ES-I3 (cell line): ENCODE measurements around the gene ASXL2.
"Not testable (repeated sequence)": the region's sequence is repeated elsewhere in the genome, so short reads cannot be mapped to it uniquely, and the experiment has no call there.

Source experiments
- H3K36me3 ChIP-seq: 2 replicates; pipeline ENCODE4 v1.6.1; 2013; ENCODE audit warnings: mild to moderate bottlenecking, low read length, control low read depth, moderate library complexity; ENCODE audit not compliant: insufficient read depth
- H3K4me1 ChIP-seq: 2 replicates; pipeline ENCODE4 v1.6.1; 2013; ENCODE audit warnings: mild to moderate bottlenecking, control low read depth, low read length; ENCODE audit not compliant: insufficient read depth
- H3K9ac ChIP-seq: 2 replicates; pipeline ENCODE4 v1.6.1; 2013; ENCODE audit warnings: low read depth, mild to moderate bottlenecking, low read length, moderate library complexity
- H3K9me3 ChIP-seq: 2 replicates; pipeline ENCODE4 v1.6.1; 2013; ENCODE audit warnings: mild to moderate bottlenecking, low read length, moderate library complexity; ENCODE audit not compliant: control insufficient read depth, insufficient read depth

The ASXL2 gene

DNA sequence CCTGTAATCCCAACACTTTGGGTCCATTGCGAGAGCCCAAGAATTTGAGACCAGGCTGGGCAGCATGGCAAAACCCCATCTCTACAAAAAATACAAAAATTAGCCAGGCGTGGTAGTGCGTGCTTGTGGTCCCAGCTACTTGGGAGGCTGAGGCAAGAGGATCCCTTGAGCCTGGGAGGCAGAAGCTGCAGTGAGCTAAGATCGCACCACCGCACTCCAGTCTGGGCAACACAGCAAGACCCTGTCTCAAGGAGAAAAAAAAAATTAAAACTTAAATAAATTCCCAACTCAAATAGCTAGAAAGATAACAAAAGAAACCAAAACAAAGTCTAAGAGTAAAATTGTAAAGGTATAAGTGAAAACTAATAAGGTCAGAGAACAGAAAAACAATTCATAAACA is 6.2 kb downstream of the ASXL2 start:
- H3K4me1 ChIP-seq, result peaks cover 8% of the 10 kb centered on the region; the same call in 1 of the 2 replicates
- no peaks in the 10 kb centered on the region for H3K9me3 ChIP-seq

DNA sequence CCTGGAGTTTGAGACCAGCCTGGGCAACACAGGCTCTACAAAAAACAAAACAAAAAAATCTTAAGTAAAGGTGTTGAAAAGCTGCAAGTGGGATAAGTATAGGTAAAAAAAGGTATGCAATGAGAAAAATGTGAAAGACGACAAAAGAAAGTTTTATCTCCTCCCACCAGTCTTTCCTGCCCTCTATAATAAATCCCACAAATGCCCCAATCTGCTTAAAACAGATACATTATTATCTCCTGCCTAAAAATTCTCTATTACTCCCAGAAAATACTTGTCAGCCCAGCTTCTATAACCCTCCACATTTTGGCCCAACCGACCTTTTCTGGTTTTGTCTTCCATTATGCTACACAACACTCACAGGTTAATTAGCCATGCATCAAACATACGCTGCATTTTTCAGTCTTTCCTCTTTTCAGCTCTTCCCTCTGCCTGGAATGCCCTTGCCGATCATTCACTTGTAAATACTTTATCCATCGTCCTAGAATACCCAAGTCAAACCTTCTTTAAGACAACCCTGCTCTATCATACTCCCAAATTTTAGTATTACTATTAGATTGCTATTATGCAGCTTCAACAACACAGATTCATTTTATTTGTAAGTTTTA is 10.8 kb downstream of the ASXL2 start:
- Histone ChIP-seq H3K36me3 (no peaks in the 10 kb centered on the region), H3K4me1 (peaks cover 3% of the 10 kb centered on the region; the same call in 1 of the 2 replicates), H3K9me3 (no peaks in the 10 kb centered on the region), H3K9ac (no peak overlapping the region)

More for the DNA sequence above, 6.2 kb downstream of the ASXL2 start:
- H3K9ac ChIP-seq, result no peak overlapping the region
- 0 out of 2 replicates have a peak, but pooled peaks cover 2% of the 10 kb centered on the region for H3K36me3 ChIP-seq

DNA sequence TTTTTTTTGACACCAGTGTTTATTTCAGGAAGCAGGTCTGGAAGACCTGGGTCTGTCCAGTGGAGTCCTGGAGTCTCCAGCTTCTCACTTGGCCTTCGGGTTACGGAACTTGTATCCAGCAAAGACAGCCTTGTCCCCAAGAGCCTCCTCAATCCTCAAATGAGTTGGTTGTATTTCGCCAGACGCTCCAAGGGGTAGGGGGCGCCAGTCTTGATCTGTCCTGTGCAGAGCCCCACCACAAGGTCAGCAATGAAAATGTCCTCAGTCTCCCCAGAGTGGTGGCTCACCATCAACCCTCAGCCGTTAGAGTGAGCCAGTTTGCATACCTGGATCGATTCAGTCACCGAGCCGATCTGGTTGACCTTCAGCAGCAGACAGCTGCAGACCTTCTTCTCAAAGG is 21.9 kb downstream of the ASXL2 start:
- Histone ChIP-seq H3K9ac (no peak overlapping the region), H3K9me3 (no peaks in the 10 kb centered on the region), H3K36me3 (no peaks in the 10 kb centered on the region), H3K4me1 (peaks cover 9% of the 10 kb centered on the region)

DNA sequence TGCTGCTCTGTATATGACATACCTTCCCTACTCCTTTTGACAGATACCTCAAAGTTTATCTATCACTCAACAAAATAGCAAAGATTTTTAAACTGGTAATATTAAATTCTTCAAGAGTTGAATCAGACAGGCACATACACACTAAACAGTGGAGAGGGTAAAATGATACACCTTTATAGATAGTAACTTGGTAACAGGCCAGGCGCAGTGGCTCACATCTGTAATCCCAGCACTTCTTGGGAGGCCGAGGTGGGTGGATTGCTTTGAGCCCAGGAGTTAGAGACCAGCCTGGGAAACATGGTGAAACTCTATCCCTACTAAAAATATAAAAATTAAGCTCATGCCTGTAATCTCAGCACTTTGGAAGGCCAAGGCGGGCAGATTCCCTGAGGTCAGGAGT is 23.2 kb downstream of the ASXL2 start:
- peaks cover 9% of the 10 kb centered on the region for H3K4me1 ChIP-seq
- no peaks in the 10 kb centered on the region for H3K9me3 ChIP-seq
- H3K9ac ChIP-seq, result no peak overlapping the region
- no peaks in the 10 kb centered on the region for H3K36me3 ChIP-seq

DNA sequence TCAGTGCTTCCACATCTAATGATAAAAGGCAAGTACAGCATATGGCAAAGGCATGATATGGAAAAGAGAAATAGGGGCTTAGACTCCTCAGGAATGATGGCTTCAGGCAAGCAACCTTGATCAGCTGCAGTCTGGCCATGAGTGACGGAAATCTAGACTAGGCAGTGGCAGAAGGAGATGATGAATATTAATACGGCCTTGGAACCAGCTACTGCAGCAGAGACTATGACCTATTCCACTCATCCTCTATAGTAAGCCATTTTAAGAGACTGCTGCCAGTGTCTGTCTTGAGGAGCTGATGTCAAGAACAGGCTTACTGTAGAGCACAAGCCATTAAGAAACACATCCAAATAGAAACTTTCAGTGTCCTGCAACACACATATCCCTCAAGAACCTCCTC is 23.7 kb downstream of the ASXL2 start:
- H3K4me1 ChIP-seq, result peaks cover 9% of the 10 kb centered on the region
- H3K36me3 ChIP-seq, result no peaks in the 10 kb centered on the region
- H3K9ac ChIP-seq, result no peak overlapping the region

DNA sequence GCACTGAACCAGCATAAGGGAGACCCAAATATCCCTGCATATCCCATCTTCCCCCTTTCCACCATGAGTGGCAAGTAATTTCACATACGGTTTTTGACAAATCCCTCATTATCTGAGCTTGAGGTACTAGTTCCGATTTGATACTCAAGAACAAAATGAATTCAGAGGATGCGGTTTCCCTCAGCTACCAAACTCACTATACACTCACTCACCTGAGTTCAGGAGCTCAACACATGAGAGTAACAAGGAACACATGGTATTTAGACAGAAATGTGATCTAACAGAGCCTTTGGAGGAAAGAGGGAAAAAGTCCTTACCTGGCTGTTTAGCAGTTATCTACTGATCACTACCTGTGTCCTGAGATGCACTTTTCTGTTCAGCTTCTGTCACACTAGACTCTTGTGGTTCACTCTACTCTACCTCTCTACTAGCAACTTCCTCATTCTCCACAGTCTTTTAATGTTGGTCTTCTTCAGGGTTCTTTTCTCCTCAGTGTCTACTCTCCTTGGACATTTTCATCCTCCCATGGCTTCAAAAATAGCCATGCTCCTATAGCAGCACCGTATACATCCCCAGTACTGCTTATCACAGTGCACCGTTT is 25.1 kb downstream of the ASXL2 start:
- Histone ChIP-seq H3K4me1 (peaks cover 9% of the 10 kb centered on the region), H3K36me3 (no peaks in the 10 kb centered on the region), H3K9me3 (no peaks in the 10 kb centered on the region), H3K9ac (no peak overlapping the region)

More for the DNA sequence above, 23.7 kb downstream of the ASXL2 start:
- no peaks in the 10 kb centered on the region for H3K9me3 ChIP-seq

DNA sequence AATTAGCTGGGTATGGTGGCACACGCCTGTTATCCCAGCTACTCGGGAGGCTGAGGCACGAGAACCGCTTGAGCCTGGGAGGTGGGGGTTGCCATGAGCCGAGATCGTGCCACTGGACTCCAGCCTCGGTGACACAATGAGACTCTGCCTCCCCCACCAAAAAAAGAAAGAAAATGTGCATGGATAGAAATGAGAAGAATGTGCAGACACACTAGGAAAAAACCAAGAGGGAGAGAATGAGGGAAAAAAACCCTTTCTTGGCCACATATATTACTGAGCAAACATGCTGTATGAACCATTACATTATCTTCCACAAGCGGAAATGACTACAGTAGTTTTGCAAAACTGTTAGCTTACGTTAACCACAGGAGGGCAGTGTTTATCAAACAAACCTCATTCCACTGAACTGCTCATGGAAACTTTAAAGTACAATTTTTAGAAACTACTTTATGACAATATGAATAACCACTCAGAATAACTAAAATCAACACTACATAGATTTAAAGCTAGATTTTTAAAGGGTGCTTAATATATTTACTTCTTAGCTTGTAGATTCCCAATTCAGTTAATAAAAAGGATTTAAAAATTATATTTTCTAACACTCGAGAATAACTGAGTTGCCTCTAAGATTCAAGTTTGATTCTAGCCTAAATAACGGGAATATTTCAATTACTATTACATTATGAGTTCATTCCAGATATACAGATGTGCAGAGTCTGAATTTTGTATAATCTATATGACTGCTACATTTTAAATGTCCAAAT is 26.4 kb downstream of the ASXL2 start:
- Histone ChIP-seq H3K4me1 (peaks cover 9% of the 10 kb centered on the region), H3K9me3 (no peaks in the 10 kb centered on the region), H3K36me3 (no peaks in the 10 kb centered on the region), H3K9ac (no peak overlapping the region)

DNA sequence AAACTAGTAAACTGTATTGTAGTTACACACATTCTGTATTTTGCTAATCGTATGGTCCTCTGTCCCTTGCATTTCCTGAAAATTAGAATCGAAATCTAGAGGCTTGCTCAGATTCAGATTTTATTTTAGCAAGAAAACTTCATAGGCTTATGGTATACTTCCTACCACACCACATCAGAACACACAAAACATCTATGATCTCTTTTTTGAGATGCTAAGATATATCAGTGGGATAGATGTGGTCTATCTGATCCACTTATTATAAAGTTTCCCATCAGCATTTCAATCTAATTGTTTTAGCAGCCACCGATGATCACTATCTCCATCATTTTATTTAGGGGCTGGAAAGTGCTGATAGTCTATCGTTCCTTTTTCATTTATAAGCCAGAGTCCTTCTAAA is 27.9 kb downstream of the ASXL2 start:
- H3K9ac ChIP-seq, H3K36me3 ChIP-seq, H3K4me1 ChIP-seq, H3K9me3 ChIP-seq: not testable (repeated sequence)

DNA sequence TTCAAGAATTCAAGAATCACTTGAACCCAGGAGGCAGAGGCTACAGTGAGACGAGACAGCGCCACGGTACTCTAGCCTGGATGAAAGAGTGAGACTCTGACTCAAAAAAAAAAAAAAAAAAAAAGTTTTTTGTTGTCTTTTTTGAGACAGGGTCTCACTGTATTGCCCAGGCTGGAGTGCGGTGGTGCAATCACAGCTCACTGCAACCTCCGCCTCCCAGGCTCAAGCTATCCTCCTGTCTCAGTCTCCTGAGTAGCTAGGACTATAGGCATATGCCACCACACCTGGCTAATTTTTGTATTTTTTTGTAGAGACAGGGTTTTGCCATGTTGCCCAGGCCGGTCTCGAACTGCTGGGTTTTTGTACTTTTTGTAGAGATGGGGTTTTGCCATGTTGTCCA is 28.9 kb downstream of the ASXL2 start:
- not testable (repeated sequence) for H3K9ac ChIP-seq, H3K4me1 ChIP-seq, H3K36me3 ChIP-seq, H3K9me3 ChIP-seq

DNA sequence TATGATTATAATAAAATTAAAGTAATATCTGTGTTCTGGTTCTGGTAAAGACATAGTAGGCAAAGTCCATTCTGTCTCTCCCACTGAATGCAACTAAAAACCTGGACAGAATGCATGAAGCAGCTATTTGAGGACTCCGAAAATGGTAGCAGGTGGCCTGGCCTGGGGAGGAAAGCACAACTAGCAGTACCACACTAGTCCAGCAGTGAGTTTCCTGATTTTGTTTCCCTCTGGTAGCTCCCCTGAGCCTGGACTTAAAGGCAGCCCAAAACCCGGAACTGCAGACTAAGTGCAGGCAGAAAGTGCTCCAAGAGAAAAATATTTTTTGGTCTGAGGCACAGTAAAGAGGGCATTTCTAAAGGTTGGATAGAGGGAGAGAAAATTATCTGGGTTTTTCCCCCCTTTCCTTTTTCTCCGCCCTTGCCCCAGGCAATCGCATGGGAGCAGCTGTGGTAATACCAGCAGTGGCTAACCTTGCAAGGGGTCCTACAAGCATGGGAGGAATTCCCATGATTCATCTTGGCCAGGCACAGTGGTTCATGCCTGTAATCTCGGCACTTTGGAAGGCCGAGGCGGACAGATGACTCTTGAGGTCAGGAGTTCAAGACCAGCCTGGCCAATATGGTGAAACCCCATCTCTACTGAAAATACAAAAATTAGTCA is 32.3 kb downstream of the ASXL2 start:
- Histone ChIP-seq H3K9ac (no peak overlapping the region), H3K36me3 (no peaks in the 10 kb centered on the region; the same call in 1 of the 2 replicates), H3K9me3 (no peaks in the 10 kb centered on the region), H3K4me1 (no peaks in the 10 kb centered on the region)

DNA sequence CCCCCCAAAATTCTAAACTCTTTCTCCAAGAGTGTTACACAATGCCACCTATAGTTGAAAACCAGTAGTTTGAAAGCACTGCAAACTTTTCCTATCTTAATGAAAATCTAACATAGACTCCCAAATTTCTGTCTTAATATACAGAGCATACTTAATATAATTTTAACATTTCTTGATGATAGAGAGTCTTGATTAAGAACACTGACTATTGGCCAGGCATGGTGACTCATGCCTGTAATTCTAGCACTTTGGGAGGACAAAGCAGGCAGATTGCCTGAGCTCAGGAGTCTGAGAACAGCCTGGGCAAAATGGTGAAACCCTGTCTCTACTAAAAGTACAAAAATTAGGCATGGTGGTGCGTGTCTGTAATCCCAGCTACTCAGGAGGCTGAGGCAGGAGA is 34.2 kb downstream of the ASXL2 start:
- Histone ChIP-seq H3K4me1 (no peaks in the 10 kb centered on the region), H3K36me3 (no peaks in the 10 kb centered on the region; the same call in 1 of the 2 replicates), H3K9me3 (no peaks in the 10 kb centered on the region), H3K9ac (no peak overlapping the region)

DNA sequence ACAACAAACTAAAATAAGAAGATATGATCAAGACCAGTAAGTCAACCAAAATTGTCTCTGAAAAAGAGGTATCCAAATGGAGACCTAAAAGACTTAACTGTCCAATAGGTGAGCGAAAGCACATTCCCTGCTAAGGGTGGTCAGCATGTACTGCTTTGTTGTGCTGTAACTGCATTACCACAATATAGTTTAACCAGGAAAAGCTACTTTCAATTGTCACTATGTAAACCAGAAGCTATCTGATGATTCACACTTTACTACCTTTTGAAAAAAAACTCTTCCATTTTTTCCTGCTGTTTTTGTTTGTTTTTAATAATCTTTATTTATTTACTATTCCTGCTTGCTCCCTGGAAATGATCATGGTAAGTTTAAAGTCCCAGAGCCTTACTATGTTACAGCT is 36.1 kb downstream of the ASXL2 start:
- H3K36me3 ChIP-seq, result no peaks in the 10 kb centered on the region; the same call in 1 of the 2 replicates
- no peaks in the 10 kb centered on the region for H3K4me1 ChIP-seq
- H3K9me3 ChIP-seq, result no peaks in the 10 kb centered on the region
- H3K9ac ChIP-seq, result no peak overlapping the region

DNA sequence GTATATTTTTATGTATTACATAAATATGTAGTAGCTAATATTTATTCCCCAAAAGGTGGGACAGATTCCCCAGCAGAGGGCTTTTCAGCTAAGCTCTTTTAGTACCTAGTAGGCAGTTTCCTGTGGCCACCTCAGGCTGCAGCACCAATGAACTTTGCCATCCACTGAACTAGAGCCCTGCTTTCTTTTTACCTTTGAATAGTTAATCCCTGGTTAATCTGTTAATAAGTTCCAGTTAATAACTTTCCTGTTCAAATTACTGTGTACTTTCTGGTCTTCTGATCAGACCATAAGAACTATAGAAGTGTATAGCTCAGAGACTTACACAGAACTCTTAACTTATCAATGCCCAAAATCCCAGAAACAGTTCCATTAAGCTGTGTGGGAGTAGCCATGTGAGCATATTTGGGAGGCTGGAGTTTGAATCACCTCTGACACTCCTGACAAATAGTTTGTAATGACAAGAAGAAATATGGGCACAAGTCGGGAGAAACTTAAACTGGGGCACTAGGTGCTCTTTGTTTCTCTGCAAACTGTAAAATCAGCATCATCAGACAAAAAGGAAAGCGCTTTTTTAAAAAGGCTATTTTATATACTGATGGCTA is 40.0 kb downstream of the ASXL2 start:
- Histone ChIP-seq H3K9ac (no peak overlapping the region), H3K9me3 (no peaks in the 10 kb centered on the region; the same call in 1 of the 2 replicates), H3K36me3 (peaks cover 2% of the 10 kb centered on the region; the same call in 1 of the 2 replicates), H3K4me1 (no peaks in the 10 kb centered on the region)

DNA sequence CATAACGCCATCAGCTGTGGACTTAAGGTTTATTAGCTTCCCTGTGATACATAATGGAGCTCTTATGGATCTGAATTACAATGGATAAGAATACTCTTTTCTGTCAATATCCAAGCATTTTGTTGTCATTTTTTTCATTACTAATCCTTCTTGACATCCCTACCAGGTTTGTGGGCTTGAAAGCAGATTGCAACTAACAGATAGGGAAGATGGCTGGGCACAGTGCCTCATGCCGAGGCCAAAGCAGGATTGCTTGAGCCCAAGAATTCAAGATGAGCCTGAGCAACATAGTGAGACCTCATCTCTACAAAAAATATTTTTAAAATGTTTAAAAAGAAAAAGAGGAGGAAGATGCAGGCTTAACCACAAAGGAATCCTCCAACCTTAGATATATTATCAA is 42.4 kb downstream of the ASXL2 start:
- Histone ChIP-seq H3K9ac (no peak overlapping the region), H3K4me1 (no peaks in the 10 kb centered on the region), H3K9me3 (no peaks in the 10 kb centered on the region; the same call in 1 of the 2 replicates), H3K36me3 (peaks cover 5% of the 10 kb centered on the region; the same call in 1 of the 2 replicates)
